H1 (cell line): ENCODE results near the gene IZUMO4. TPM values are rescaled to one million over a fixed set of nuclear protein-coding genes. Genes with fewer than 3 reads are reported as not detected.
"Not testable (repeated sequence)": the region's sequence is repeated elsewhere in the genome, so short reads cannot be mapped to it uniquely, and the experiment has no call there.

Source experiments
- CTCF ChIA-PET: fragments of 300-600 bp; sonication (Branson Sonifier 250); formaldehyde crosslinking; loops from one replicate; lab custom pipeline; 2021; ENCODE audit not compliant: partially characterized antibody; lab: Charles Lee
- POLR2A ChIA-PET: fragments of 300-600 bp; sonication (Branson Sonifier 250); formaldehyde crosslinking; loops from one replicate; lab custom pipeline; 2021; ENCODE audit warnings: inconsistent platforms; ENCODE audit not compliant: partially characterized antibody; lab: Charles Lee
- DNase-seq, 2 experiments: peaks; one replicate each; pipeline versions ENCODE4 v3.0.0 to v3.0.0-alpha.2; 2010 to 2022; ENCODE audit warnings: low spot score in 2 of 2, low read depth in 1 of 2, mixed read lengths in 1 of 2
- FAIRE-seq: peaks from 2 replicates; lab custom pipeline; 2011; peaks lifted over from hg19 to GRCh38; lab: Jason Lieb, UNC
- H2AFZ ChIP-seq: 2 replicates; pipeline ENCODE4 v1.8.1; 2012; ENCODE audit warnings: low read length, inconsistent platforms
- H2AK5ac ChIP-seq: 2 replicates; pipeline ENCODE4 v1.6.1; 2013; ENCODE audit warnings: low read depth, low read length
- H2BK120ac ChIP-seq: replicated peaks from 2 replicates; pipeline ENCODE3; 2013; ENCODE audit warnings: low read depth, low read length, inconsistent platforms
- H2BK12ac ChIP-seq: 2 replicates; pipeline ENCODE4 v1.6.1; 2013; ENCODE audit warnings: low read depth, low read length
- H2BK15ac ChIP-seq: 2 replicates; pipeline ENCODE4 v1.6.1; 2013; ENCODE audit warnings: low read length
- H2BK20ac ChIP-seq: 2 replicates; pipeline ENCODE4 v1.6.1; 2013; ENCODE audit warnings: low read length
- H2BK5ac ChIP-seq: 2 replicates; pipeline ENCODE4 v1.6.1; 2013; ENCODE audit warnings: low read depth, low read length
- H3K14ac ChIP-seq: 2 replicates; pipeline ENCODE4 v1.6.1; 2013; ENCODE audit warnings: inconsistent platforms; ENCODE audit not compliant: insufficient read length
- H3K18ac ChIP-seq: 2 replicates; pipeline ENCODE4 v1.6.1; 2013; ENCODE audit warnings: low read length; ENCODE audit errors: extremely low read depth
- H3K23ac ChIP-seq: 2 replicates; pipeline ENCODE4 v1.6.1; 2013; ENCODE audit warnings: inconsistent platforms; ENCODE audit not compliant: insufficient read length
- H3K23me2 ChIP-seq: 2 replicates; pipeline ENCODE4 v1.6.1; 2013; ENCODE audit warnings: low read depth, low read length
- H3K27ac ChIP-seq: 2 replicates; pipeline ENCODE4 v1.6.1; 2011; ENCODE audit warnings: low read depth, low read length, inconsistent platforms
- H3K27me3 ChIP-seq, 4 experiments: replicated peaks in 1 of 4; 1 replicate in 1 of 4; 2 replicates in 3 of 4; pipeline versions ENCODE4 v1.6.1 to v1.8.1; 2011 to 2013; ENCODE audit warnings: low read length in 3 of 4, mild to moderate bottlenecking in 3 of 4, inconsistent platforms in 2 of 4, mixed read lengths in 2 of 4, moderate library complexity in 1 of 4; ENCODE audit not compliant: control insufficient read depth in 3 of 4, insufficient read depth in 3 of 4; ENCODE audit errors: extremely low read depth in 1 of 4
- H3K36me3 ChIP-seq, 4 experiments: 2 replicates each; pipeline versions ENCODE4 v1.6.1 to v1.8.1; 2011 to 2013; ENCODE audit warnings: mild to moderate bottlenecking in 4 of 4, low read length in 3 of 4, moderate library complexity in 2 of 4, control low read depth in 1 of 4, inconsistent platforms in 1 of 4; ENCODE audit not compliant: insufficient read depth in 4 of 4, control insufficient read depth in 2 of 4
- H3K4ac ChIP-seq: replicated peaks from 2 replicates; pipeline ENCODE3; 2013; ENCODE audit warnings: low read length, low read depth, mixed read lengths, inconsistent platforms; ENCODE audit not compliant: insufficient read length
- H3K4me1 ChIP-seq, 4 experiments: replicated peaks in 1 of 4; 1 replicate in 1 of 4; 2 replicates in 3 of 4; pipeline versions ENCODE4 v1.6.1 to v1.8.1; 2011 to 2013; ENCODE audit warnings: low read length in 3 of 4, inconsistent platforms in 2 of 4, mixed read lengths in 1 of 4; ENCODE audit not compliant: insufficient read depth in 4 of 4, control insufficient read depth in 3 of 4
- H3K4me2 ChIP-seq, 2 experiments: 2 replicates each; pipeline versions ENCODE4 v1.6.1 to v1.8.1; 2011 to 2013; ENCODE audit warnings: low read depth in 2 of 2, low read length in 2 of 2, control low read depth in 1 of 2, inconsistent platforms in 1 of 2, mild to moderate bottlenecking in 1 of 2; ENCODE audit not compliant: insufficient read depth in 1 of 2
- H3K4me3 ChIP-seq, 4 experiments: fragments of 200-600, 300-600 bp in 1 of 4; sonication (generic), shearing (Covaris generic), sonication (Bioruptor Twin) in 1 of 4; 2 replicates each; pipeline versions ENCODE4 v1.5.1 to v1.8.1; 2011 to 2016; ENCODE audit warnings: low read length in 4 of 4, low read depth in 3 of 4, control low read depth in 2 of 4, inconsistent platforms in 2 of 4, mild to moderate bottlenecking in 2 of 4, mixed read lengths in 1 of 4, moderate library complexity in 1 of 4; ENCODE audit not compliant: insufficient read depth in 2 of 4; ENCODE audit errors: extremely low read depth in 1 of 4
- H3K56ac ChIP-seq: replicated peaks from 2 replicates; pipeline ENCODE3; 2013; ENCODE audit warnings: low read depth, mild to moderate bottlenecking, mixed read lengths, low read length, inconsistent platforms; ENCODE audit not compliant: insufficient read length
- H3K79me1 ChIP-seq: 2 replicates; pipeline ENCODE4 v1.6.1; 2013; ENCODE audit warnings: low read depth, low read length, control low read depth
- H3K79me2 ChIP-seq, 2 experiments: 2 replicates each; pipeline versions ENCODE4 v1.6.1 to v1.8.1; 2012 to 2013; ENCODE audit warnings: low read length in 2 of 2, mild to moderate bottlenecking in 2 of 2, inconsistent platforms in 1 of 2; ENCODE audit not compliant: insufficient read depth in 2 of 2, control insufficient read depth in 1 of 2
- H3K9ac ChIP-seq, 4 experiments: replicated peaks in 1 of 4; 1 replicate in 1 of 4; 2 replicates in 3 of 4; pipeline versions ENCODE4 v1.6.1 to v1.8.1; 2011 to 2013; ENCODE audit warnings: low read depth in 3 of 4, low read length in 3 of 4, control low read depth in 2 of 4, mild to moderate bottlenecking in 2 of 4, moderate library complexity in 2 of 4, inconsistent platforms in 1 of 4; ENCODE audit errors: extremely low read depth in 1 of 4
- H3K9me3 ChIP-seq, 2 experiments: 2 replicates each; pipeline versions ENCODE4 v1.6.1 to v1.8.1; 2012 to 2013; ENCODE audit warnings: mild to moderate bottlenecking in 2 of 2, moderate library complexity in 2 of 2, control low read depth in 1 of 2, inconsistent platforms in 1 of 2, low read depth in 1 of 2, low read length in 1 of 2, mixed read lengths in 1 of 2; ENCODE audit not compliant: insufficient read depth in 2 of 2
- H4K20me1 ChIP-seq, 2 experiments: replicated peaks in 1 of 2; 2 replicates each; pipeline versions ENCODE3 to v1.8.1; 2011 to 2013; ENCODE audit warnings: inconsistent platforms in 2 of 2, low read length in 2 of 2, mild to moderate bottlenecking in 1 of 2; ENCODE audit not compliant: insufficient read depth in 2 of 2, control insufficient read depth in 1 of 2
- H4K5ac ChIP-seq: 2 replicates; pipeline ENCODE4 v1.6.1; 2013; ENCODE audit warnings: low read length, low read depth, mixed read lengths, inconsistent platforms; ENCODE audit not compliant: insufficient read length
- H4K8ac ChIP-seq: 2 replicates; pipeline ENCODE4 v1.8.0; 2013; ENCODE audit warnings: mild to moderate bottlenecking, moderate library complexity, low read length, inconsistent platforms; ENCODE audit not compliant: insufficient read depth; ENCODE audit errors: extremely low read depth
- H4K91ac ChIP-seq: replicated peaks from 2 replicates; pipeline ENCODE3; 2013; ENCODE audit warnings: low read length, mixed read lengths, inconsistent platforms; ENCODE audit not compliant: insufficient read length
- EGR1 ChIP-seq: IDR thresholded peaks from 2 replicates; pipeline ENCODE4 v1.6.1; 2011; ENCODE audit warnings: low read depth, low read length, borderline replicate concordance
- WGBS, 2 experiments: shearing (Covaris generic) in 1 of 2; methylation state at CpG; one replicate each; pipeline versions ENCODE4 v1.1.6 to v1.1.7; 2013 to 2015; ENCODE audit warnings: low lambda C conversion rate in 2 of 2, mixed read lengths in 2 of 2, inconsistent platforms in 1 of 2, low coverage in 1 of 2, missing lambda C conversion rate in 1 of 2; ENCODE audit not compliant: insufficient replicate concordance in 2 of 2, insufficient coverage in 1 of 2, insufficient read length in 1 of 2; ENCODE audit errors: extremely low coverage in 1 of 2, missing lambda C conversion rate in 1 of 2; 5-methylcytosine and 5-hydroxymethylcytosine counted together
- polyA plus RNA-seq, 7 experiments: library from polyadenylated mRNA; depleted of rRNA in 3 of 7; stranded (reverse) in 5 of 7; unstranded in 2 of 7; fragments of >200 nt in 5 of 7; fragments of 200-250 nt in 2 of 7; gene quantifications; 1 replicate in 5 of 7; 2 replicates in 1 of 7; 4 replicates in 1 of 7; pipeline versions ENCODE4 v1.2.1 to v1.2.3, GENCODE V29; 2011 to 2013; ENCODE audit warnings: missing spikeins in 2 of 7, mixed read lengths in 2 of 7
- total RNA-seq: library from RNA; stranded (reverse); fragmentation: NEBNext Ultra II Directional; extraction: Animal tissue kit (Norgen Biotek cat#: 25700); gene quantifications from 2 replicates; pipeline ENCODE4 v1.2.1, GENCODE V29; 2021

The IZUMO4 gene
- total and polyA plus RNA-seq, 2 of the 8 experiments (the other 6 are each of a cell fraction or from before 2014, with no cell fraction given), result 1.8 to 1.9 TPM

GRCh38 chr19:2131012-2131975 lies 34.6 kb downstream of the IZUMO4 start:
- POLR2A ChIA-PET, result interaction anchor here (1.2 to 1.7 kb wide), 3 partner anchors 13 to 38 kb away, joined by 3 to 4 read pairs (median 3); no protein-coding TSS in a partner anchor
- H2BK15ac ChIP-seq, H2BK5ac ChIP-seq, H3K27me3 ChIP-seq, H3K23ac ChIP-seq, H3K9ac ChIP-seq, DNase-seq, H3K14ac ChIP-seq, H3K9me3 ChIP-seq, H4K91ac ChIP-seq, H3K18ac ChIP-seq, H2BK120ac ChIP-seq, H3K4ac ChIP-seq, H4K5ac ChIP-seq, H3K4me2 ChIP-seq, H4K8ac ChIP-seq, H3K23me2 ChIP-seq, H3K56ac ChIP-seq, H3K4me1 ChIP-seq, H3K27ac ChIP-seq, H3K4me3 ChIP-seq, H2AK5ac ChIP-seq, FAIRE-seq, H2AFZ ChIP-seq, H2BK12ac ChIP-seq, H2BK20ac ChIP-seq: not testable (repeated sequence)
- TF ChIP-seq EGR1, result peak; percentile 38; the same call in 1 of the 2 replicates
- Histone ChIP-seq H4K20me1 (peaks cover 17 to 38% of the 10 kb centered on the region in 2 experiments), H3K79me1 (peaks cover 13% of the 10 kb centered on the region), H3K36me3 (peaks cover 8 to 60% (median 28%) of the 10 kb centered on the region in 4 experiments; a peak in 7 of 8 replicates), H3K79me2 (peaks cover 0 to 24% of the 10 kb centered on the region in 2 experiments; a peak in 2 of 4 replicates)
- CTCF ChIA-PET, result interaction anchor here (1.1 to 1.7 kb wide), 3 partner anchors 11 to 68 kb away, joined by 4 to 6 read pairs (median 4); no protein-coding TSS in a partner anchor
- WGBS, 2 experiments, result 89% methylated on average over 44 of the region's 67 CpGs; no CpG with 5 or more reads in 1 of the 2 experiments
